ENCODE data around the gene EDIL3.

EDIL3 gene

GRCh38 chr5:84255315-84255714, 129.4 kb downstream of the EDIL3 start:
- peak; percentile 67 for DNase-seq

- no peak for DNase-seq
Measured at GRCh38 chr5:84253946-84254345, 130.7 kb downstream of the EDIL3 start.

- no peak for DNase-seq
Measured at GRCh38 chr5:84251503-84251902, 133.2 kb downstream of the EDIL3 start.

- peak; percentile 10 for DNase-seq
Measured at GRCh38 chr5:84249918-84250630, 134.6 kb downstream of the EDIL3 start.

GRCh38 chr5:84248013-84248412, 136.7 kb downstream of the EDIL3 start:
- DNase-seq = peak; percentile 66

- DNase-seq = no peak
Measured at GRCh38 chr5:84242286-84242685, 142.4 kb downstream of the EDIL3 start.

- no peak for DNase-seq
Measured at GRCh38 chr5:84239494-84239893, 145.2 kb downstream of the EDIL3 start.

GRCh38 chr5:84237126-84237525, 147.6 kb downstream of the EDIL3 start:
- no peak for DNase-seq

- DNase-seq = no peak
Measured at GRCh38 chr5:84231433-84231832, 153.2 kb downstream of the EDIL3 start.

- no peak for DNase-seq
Measured at GRCh38 chr5:84229045-84229444, 155.6 kb downstream of the EDIL3 start.

- DNase-seq = peak; percentile 9
Measured at GRCh38 chr5:84228266-84228665, 156.4 kb downstream of the EDIL3 start.

- DNase-seq = no peak
Measured at GRCh38 chr5:84227236-84227635, 157.4 kb downstream of the EDIL3 start.

- DNase-seq = no peak
Measured at GRCh38 chr5:84218546-84218945, 166.1 kb downstream of the EDIL3 start.

GRCh38 chr5:84215521-84215920, 169.2 kb downstream of the EDIL3 start:
- DNase-seq = no peak

GRCh38 chr5:84213861-84214260, 170.8 kb downstream of the EDIL3 start:
- no peak for DNase-seq

GRCh38 chr5:84213212-84213611, 171.5 kb downstream of the EDIL3 start:
- DNase-seq = no peak

- no peak for DNase-seq
Measured at GRCh38 chr5:84204772-84205171, 179.9 kb downstream of the EDIL3 start.

- no peak for DNase-seq
Measured at GRCh38 chr5:84202136-84202535, 182.5 kb downstream of the EDIL3 start.

GRCh38 chr5:84197538-84197937, 187.1 kb downstream of the EDIL3 start:
- no peak for DNase-seq

GRCh38 chr5:84191281-84191680, 193.4 kb downstream of the EDIL3 start:
- no peak for DNase-seq

GRCh38 chr5:84184857-84185256, 199.8 kb downstream of the EDIL3 start:
- no peak for DNase-seq

- DNase-seq = no peak
Measured at GRCh38 chr5:84181093-84181492, 203.6 kb downstream of the EDIL3 start.

- no peak for DNase-seq
Measured at GRCh38 chr5:84168841-84169240, 215.8 kb downstream of the EDIL3 start.

GRCh38 chr5:84163671-84164070, 221.0 kb downstream of the EDIL3 start:
- DNase-seq = no peak

GRCh38 chr5:84162695-84163094, 222.0 kb downstream of the EDIL3 start:
- DNase-seq = no peak
